GM21576 (cell line): Measurements from ENCODE around the gene EPO.

Experiments
- ATAC-seq: cut with Tn5 transposase; IDR thresholded peaks from one replicate; pipeline ENCODE4 v1.9.1; 2021; ENCODE audit warnings: mild to moderate bottlenecking, moderate library complexity; ENCODE audit not compliant: unreplicated experiment

Gene EPO

GRCh38 chr7:100682991-100683658 lies 37.1 kb upstream of the EPO start:
- no peak for ATAC-seq

- ATAC-seq = no peak
Measured at GRCh38 chr7:100683659-100684533, 36.4 kb upstream of the EPO start.

GRCh38 chr7:100684534-100685042 lies 35.7 kb upstream of the EPO start:
- ATAC-seq = no peak

- no peak for ATAC-seq
Measured at GRCh38 chr7:100685049-100685605, 35.1 kb upstream of the EPO start.

DNA sequence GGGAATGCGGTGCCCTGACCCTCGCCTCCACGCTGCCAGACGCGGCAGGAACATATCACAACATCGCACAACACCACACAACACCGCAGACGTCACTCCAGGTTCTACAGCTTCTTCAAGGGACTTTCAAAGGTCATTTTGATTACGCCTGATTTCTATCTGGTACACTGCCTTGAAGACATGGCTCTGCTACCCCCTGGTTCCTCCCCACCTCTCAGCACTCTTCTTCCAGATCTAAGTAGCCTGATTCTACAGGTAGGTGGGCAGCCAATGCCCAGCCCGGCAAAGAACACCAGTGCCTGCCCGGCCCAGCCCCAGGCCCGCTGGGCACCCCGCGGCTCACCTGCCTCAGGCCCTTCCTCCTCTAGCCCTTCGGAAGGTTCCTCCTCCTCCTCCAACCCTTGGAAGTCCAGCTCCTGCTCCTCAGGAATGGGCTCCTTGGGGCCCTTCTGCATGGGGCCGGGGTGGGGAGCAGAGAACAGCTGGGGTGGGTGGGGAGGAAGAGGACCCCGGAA lies 34.6 kb upstream of the EPO start:
- no peak for ATAC-seq

- ATAC-seq = no peak
Measured at GRCh38 chr7:100686201-100686821, 34.0 kb upstream of the EPO start.

GRCh38 chr7:100686822-100687211 lies 33.5 kb upstream of the EPO start:
- ATAC-seq = no peak

GRCh38 chr7:100687261-100687660 lies 33.0 kb upstream of the EPO start:
- ATAC-seq = no peak

DNA sequence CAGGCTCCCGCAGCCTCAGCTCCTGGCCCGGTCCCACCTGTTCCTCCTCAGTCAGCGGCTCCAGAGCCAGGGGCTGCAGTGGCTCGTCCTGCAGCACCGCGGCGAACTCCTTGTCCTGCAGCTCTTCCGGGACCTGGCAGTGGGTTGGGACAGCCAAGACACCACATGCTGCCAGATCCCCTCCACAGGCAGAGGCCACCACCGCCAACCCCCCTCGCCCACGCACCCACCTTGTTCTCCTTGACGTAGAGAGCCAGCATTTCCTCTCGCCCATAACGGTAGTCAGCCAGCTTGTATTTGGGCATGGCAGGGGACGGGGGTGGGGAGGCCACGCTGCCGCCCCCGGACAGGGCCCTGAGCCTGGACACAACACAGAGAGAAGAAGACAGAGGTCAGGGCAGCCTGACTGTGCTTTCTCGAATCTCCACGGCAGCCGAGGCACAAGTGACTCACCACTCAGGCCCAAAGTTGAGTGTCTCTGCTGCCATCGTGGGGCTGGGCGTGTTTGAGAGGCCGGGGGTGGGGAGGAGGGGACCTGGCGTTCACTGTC lies 32.4 kb upstream of the EPO start:
- no peak for ATAC-seq

GRCh38 chr7:100688326-100688860 lies 31.9 kb upstream of the EPO start:
- no peak for ATAC-seq

- no peak for ATAC-seq
Measured at GRCh38 chr7:100689230-100690135, 30.8 kb upstream of the EPO start.

DNA sequence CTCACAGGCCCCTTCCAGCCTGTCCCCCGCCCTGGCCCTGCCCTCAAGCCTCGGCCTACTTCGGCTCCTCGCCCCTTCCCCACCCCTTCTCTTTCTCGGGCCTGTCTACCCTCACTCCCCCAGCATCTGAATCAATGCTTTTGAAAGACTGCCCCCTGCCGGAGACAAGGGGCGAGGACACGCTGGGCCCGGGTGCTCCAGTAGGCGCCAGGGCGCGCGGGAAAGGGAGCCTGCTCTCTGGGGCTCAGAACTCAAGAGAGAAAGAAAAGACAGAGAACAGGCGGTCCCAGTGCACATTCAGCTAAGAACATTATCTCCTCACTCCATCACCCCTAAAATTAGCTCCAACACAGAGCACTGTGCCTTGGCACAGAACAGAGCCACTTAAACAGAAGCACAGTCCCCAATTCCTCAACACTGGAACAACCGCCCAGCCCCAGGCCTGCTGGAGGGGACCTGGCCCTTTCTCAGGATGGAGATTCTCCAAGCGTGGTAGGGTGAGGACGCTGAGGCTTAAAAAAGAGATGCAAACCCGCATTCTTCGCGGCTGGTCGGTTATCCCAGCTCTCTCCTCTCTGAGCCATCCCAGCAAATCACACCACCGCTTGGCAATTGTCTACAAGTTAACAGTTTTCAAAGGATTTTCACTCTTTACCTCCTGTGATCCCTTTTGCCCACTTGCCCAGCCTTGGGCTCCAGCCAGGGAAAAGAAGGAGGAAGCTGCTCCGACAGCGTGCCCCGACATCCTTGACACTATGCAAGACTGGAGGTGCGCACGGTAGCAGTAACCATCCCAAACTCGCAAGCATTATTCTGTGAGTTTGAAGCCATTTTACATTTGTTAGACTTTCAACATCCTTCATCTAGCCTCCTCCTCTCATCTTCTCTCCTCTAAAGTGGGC lies 28.3 kb upstream of the EPO start:
- ATAC-seq = peak; percentile 31

DNA sequence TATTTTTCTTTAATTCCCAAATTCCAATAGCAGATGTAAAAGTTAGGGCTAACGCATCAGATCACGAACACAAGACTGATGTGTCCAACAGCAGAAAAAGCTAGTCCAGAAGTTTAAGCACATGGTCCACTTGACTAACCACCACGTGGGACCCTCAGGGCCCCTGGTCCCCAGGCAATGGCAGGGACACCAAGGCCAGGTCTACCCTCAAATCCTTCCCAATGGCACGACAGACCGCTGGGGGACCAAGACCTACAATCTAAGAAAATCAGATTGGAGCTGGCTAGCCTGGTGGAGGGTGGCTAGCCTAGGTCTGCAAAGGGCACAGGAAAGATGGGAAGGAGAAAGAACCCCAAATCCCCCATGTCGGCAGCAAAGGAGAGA lies 27.7 kb upstream of the EPO start:
- ATAC-seq = no peak

DNA sequence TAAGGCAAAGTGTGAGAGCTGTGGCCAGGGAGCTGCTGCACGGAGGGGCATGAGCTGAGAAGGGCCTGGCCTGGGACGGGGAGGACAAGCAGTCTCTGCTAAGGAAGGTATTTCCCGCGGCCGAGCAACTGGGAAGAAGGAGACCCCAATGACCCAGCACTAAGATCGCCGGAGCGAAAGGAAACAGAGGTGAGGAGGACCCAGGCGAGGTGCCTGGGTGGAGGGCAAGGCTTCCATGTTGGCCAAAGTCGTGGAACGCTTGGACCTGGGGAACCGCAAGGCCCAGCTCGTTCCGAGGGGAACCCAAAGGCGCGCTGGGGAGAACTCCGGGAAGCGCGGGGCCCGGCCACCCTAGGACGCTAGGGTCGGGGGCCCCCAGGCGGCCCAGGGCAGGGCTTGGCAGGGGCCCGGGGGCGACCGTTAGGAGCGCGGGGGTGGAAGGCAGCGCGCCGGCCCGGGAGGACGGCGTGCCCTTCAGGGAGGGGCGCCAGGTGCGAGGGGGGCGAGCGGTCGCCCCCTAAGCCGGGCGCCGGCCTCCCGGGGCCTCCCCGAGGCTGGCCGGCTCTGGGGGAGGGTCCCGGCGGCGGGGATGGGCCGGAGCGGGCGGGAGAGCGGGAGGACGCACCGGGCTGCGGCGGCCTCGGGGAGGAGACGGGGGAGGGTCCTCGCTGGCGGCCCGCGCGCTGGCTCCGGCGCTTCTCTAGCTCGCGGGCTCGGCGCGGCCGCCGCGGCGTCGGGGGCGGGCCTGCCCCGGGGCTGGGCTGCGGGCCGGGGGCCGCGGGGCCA lies 26.8 kb upstream of the EPO start:
- ATAC-seq = peak; percentile 9

GRCh38 chr7:100694098-100694745 lies 26.0 kb upstream of the EPO start, which contains the start of gene GIGYF1:
Gene GIGYF1 (minus strand): TSS chr7:100694250. CDS start chr7:100688238, 6,012 bp downstream.
- peak; percentile 42 for ATAC-seq

- ATAC-seq = no peak
Measured at GRCh38 chr7:100696123-100696521, 24.1 kb upstream of the EPO start.

- ATAC-seq = no peak
Measured at GRCh38 chr7:100699018-100699417, 21.2 kb upstream of the EPO start.
